DND-41 (cell line): ENCODE data around the gene SYNE1.

ENCODE experiments used
- ATAC-seq: fragments of 200-7000 bp; cut with Tn5 transposase; 3 replicates; pipeline ENCODE4 v1.9.1; 2021; ENCODE audit warnings: low read depth; ENCODE audit not compliant: insufficient read depth
- DNase-seq: peaks from one replicate; pipeline ENCODE4 v3.0.0-alpha.2; 2020
- H2AFZ ChIP-seq: 2 replicates; pipeline ENCODE4 v1.6.0; 2012; ENCODE audit warnings: low read depth, low read length
- H3K27ac ChIP-seq: 2 replicates; pipeline ENCODE4 v1.5.1; 2012; ENCODE audit warnings: low read length, inconsistent platforms
- H3K27me3 ChIP-seq: fragments of 200-600 bp; sonication (generic); 2 replicates; pipeline ENCODE4 v1.6.0; 2012; ENCODE audit warnings: low read length, mild to moderate bottlenecking, inconsistent platforms; ENCODE audit not compliant: insufficient read depth, poor library complexity
- H3K36me3 ChIP-seq: 2 replicates; pipeline ENCODE4 v1.5.1; 2012; ENCODE audit warnings: low read length, inconsistent platforms; ENCODE audit not compliant: insufficient read depth
- H3K4me1 ChIP-seq: 2 replicates; pipeline ENCODE4 v1.5.1; 2012; ENCODE audit warnings: mild to moderate bottlenecking, low read length; ENCODE audit not compliant: insufficient read depth
- H3K4me2 ChIP-seq: 2 replicates; pipeline ENCODE4 v1.6.0; 2012; ENCODE audit warnings: mild to moderate bottlenecking, moderate library complexity, low read length, inconsistent platforms; ENCODE audit not compliant: insufficient read depth
- H3K4me3 ChIP-seq, 2 experiments: fragments of 200-600 bp in 1 of 2; shearing (Covaris generic) in 1 of 2; 2 replicates each; pipeline ENCODE4 v1.5.1; 2012 to 2016; ENCODE audit warnings: inconsistent platforms in 2 of 2, low read length in 2 of 2, mild to moderate bottlenecking in 2 of 2, low read depth in 1 of 2, moderate library complexity in 1 of 2
- H3K79me2 ChIP-seq: 2 replicates; pipeline ENCODE4 v1.6.0; 2012; ENCODE audit warnings: low read length, inconsistent platforms; ENCODE audit not compliant: insufficient read depth
- H3K9ac ChIP-seq: 2 replicates; pipeline ENCODE4 v1.6.0; 2012; ENCODE audit warnings: low read depth, mild to moderate bottlenecking, inconsistent platforms, low read length, moderate library complexity
- H3K9me3 ChIP-seq: 2 replicates; pipeline ENCODE4 v1.5.1; 2012; ENCODE audit warnings: low read length, moderate library complexity, mild to moderate bottlenecking, inconsistent platforms; ENCODE audit not compliant: insufficient read depth, severe bottlenecking
- H4K20me1 ChIP-seq: 2 replicates; pipeline ENCODE4 v1.6.0; 2012; ENCODE audit warnings: low read length; ENCODE audit not compliant: insufficient read depth
- EZH2 ChIP-seq: IDR thresholded peaks from 3 replicates; pipeline ENCODE4 v1.6.1; 2012; ENCODE audit warnings: borderline replicate concordance, low read depth, mild to moderate bottlenecking, moderate library complexity, low read length, inconsistent platforms; ENCODE audit not compliant: severe bottlenecking
- TF ChIP-seq, protein P1 (sequence below): IDR thresholded peaks from 2 replicates; pipeline ENCODE4 v1.5.1; 2012; ENCODE audit warnings: borderline replicate concordance, low read length, moderate library complexity, mild to moderate bottlenecking; ENCODE audit not compliant: poor library complexity, severe bottlenecking; ENCODE audit errors: extremely low read depth

The SYNE1 gene

DNA sequence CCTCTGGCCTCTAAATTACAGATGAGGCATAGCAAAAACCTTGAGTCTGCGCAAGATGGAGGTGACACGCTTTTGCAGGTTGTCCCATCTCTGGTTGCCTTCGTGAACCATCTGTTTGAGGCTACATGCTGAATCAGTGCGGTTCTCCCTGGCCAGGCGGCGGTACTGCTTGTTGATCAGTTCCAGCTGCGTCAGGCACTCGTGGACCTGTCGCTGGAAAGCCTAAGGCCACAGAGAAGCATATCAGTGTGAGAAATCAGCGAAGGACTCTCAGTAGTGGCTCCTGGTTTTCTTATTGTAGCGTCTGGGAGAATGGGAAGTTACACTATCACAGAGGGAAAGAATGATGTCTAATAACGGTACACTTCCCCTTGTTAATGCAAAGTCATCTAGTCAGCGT lies 485.2 kb downstream of the SYNE1 start:
- Histone ChIP-seq H3K9ac (no peak overlapping the region), H3K36me3 (peaks cover 50% of the 10 kb centered on the region), H3K27ac (no peak overlapping the region), H4K20me1 (no peaks in the 10 kb centered on the region), H3K79me2 (no peaks in the 10 kb centered on the region), H3K4me1 (no peaks in the 10 kb centered on the region), H2AFZ (no peak overlapping the region), H3K4me3 (no peak overlapping the region), H3K4me2 (no peak overlapping the region), H3K27me3 (no peaks in the 10 kb centered on the region), H3K9me3 (no peaks in the 10 kb centered on the region)
- TF ChIP-seq, protein P1, sequence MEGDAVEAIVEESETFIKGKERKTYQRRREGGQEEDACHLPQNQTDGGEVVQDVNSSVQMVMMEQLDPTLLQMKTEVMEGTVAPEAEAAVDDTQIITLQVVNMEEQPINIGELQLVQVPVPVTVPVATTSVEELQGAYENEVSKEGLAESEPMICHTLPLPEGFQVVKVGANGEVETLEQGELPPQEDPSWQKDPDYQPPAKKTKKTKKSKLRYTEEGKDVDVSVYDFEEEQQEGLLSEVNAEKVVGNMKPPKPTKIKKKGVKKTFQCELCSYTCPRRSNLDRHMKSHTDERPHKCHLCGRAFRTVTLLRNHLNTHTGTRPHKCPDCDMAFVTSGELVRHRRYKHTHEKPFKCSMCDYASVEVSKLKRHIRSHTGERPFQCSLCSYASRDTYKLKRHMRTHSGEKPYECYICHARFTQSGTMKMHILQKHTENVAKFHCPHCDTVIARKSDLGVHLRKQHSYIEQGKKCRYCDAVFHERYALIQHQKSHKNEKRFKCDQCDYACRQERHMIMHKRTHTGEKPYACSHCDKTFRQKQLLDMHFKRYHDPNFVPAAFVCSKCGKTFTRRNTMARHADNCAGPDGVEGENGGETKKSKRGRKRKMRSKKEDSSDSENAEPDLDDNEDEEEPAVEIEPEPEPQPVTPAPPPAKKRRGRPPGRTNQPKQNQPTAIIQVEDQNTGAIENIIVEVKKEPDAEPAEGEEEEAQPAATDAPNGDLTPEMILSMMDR: no peak
- TF ChIP-seq EZH2: no peak
- no peak for DNase-seq
- no peak for ATAC-seq

DNA sequence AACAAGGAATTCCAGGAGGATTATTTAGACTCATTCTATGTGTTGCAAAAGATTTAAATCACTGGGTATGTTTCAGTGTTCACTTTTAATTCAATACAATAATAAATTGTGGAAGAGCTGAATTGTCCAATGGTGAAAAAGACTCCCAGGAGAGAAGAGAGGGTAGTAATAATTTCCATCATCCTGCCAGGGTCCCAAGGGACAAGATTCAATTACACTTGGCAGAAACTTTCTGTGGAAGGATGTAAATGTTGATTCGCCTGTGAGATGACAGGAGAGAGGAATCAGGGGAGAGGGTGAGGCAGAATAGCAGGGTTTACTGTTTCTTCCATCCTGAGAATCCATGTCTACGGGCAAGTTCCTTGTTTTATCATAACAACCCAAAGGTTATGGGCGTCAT lies 487.0 kb downstream of the SYNE1 start:
- H3K4me3 ChIP-seq: no peak overlapping the region
- no peaks in the 10 kb centered on the region for H3K4me1 ChIP-seq
- H3K27me3 ChIP-seq: no peaks in the 10 kb centered on the region
- H2AFZ ChIP-seq: no peak overlapping the region
- no peaks in the 10 kb centered on the region for H3K9me3 ChIP-seq
- H3K36me3 ChIP-seq: peaks cover 53% of the 10 kb centered on the region
- no peaks in the 10 kb centered on the region for H3K79me2 ChIP-seq
- no peak overlapping the region for H3K27ac ChIP-seq
- DNase-seq: no peak
- no peak for TF ChIP-seq EZH2
- TF ChIP-seq, protein P1: no peak
- H3K9ac ChIP-seq: no peak overlapping the region
- H4K20me1 ChIP-seq: no peaks in the 10 kb centered on the region
- ATAC-seq: no peak
- no peak overlapping the region for H3K4me2 ChIP-seq

DNA sequence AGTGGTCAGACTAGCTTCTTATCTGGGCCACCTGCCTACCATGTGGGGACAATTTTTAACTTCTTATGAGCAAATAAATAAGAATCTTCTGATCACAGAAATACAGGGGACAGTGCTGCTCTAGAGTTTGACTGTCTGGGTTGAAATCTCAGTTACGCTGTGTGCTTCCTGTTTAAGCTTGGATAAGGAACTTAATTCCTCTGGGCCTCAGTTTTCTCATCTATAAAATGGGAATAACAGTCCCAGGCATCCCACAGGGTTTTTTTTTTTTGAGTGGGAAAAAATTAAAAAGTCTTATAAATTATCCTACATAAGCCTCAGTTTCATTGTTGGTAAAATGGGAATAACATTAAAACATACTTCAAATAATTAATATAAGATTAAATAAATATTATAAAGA lies 488.8 kb downstream of the SYNE1 start:
- H3K36me3 ChIP-seq: peaks cover 48% of the 10 kb centered on the region
- no peak overlapping the region for H3K9ac ChIP-seq
- no peaks in the 10 kb centered on the region for H3K4me1 ChIP-seq
- no peak overlapping the region for H2AFZ ChIP-seq
- H3K79me2 ChIP-seq: no peaks in the 10 kb centered on the region
- TF ChIP-seq, protein P1: no peak
- no peak for TF ChIP-seq EZH2
- H3K27me3 ChIP-seq: no peaks in the 10 kb centered on the region
- H3K4me3 ChIP-seq: no peak overlapping the region
- H4K20me1 ChIP-seq: no peaks in the 10 kb centered on the region
- no peak for ATAC-seq
- H3K27ac ChIP-seq: no peak overlapping the region
- H3K4me2 ChIP-seq: no peak overlapping the region
- no peak for DNase-seq
- no peaks in the 10 kb centered on the region for H3K9me3 ChIP-seq

DNA sequence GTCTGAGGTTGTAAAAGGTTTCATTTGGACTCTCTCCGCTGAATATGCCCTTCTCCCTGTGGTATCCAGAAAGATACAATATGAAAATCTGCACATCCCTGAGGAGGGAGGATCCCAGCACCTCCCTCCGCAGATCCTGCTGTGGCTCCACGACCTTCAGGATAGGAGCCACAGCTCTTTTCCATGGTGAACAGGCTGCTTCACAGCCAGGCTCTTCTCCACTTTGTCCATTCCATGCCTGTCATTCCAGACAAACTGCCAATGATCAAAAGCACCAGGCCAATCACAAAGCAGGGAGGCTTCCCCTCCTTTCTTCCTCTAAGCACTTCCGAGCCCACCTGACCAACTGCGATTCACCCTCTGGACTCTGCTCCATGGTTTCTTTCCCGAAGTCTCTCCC lies 489.9 kb downstream of the SYNE1 start:
- Histone ChIP-seq H3K9ac (no peak overlapping the region), H3K27me3 (no peaks in the 10 kb centered on the region), H3K4me3 (no peak overlapping the region), H3K4me2 (no peak overlapping the region), H4K20me1 (no peaks in the 10 kb centered on the region), H3K4me1 (no peaks in the 10 kb centered on the region), H3K27ac (no peak overlapping the region), H2AFZ (no peak overlapping the region), H3K36me3 (peaks cover 42% of the 10 kb centered on the region), H3K79me2 (no peaks in the 10 kb centered on the region), H3K9me3 (no peaks in the 10 kb centered on the region)
- no peak for DNase-seq
- no peak for TF ChIP-seq EZH2
- TF ChIP-seq, protein P1: no peak
- no peak for ATAC-seq
